Parathyroid adenoma (tissue), 2 donors: Measurements from ENCODE around the gene NEK1.

Experiments
- H2AFZ ChIP-seq: fragments of 300-600 bp; sonication (generic); one replicate; pipeline ENCODE4 v1.7.0; 2017; ENCODE audit warnings: antibody characterized with exemption, mild to moderate bottlenecking
- H3K27ac ChIP-seq: fragments of 300-600 bp; sonication (generic); one replicate; pipeline ENCODE4 v1.7.0; 2017
- H3K27me3 ChIP-seq: fragments of 300-600 bp; sonication (generic); one replicate; pipeline ENCODE4 v1.7.0; 2017; ENCODE audit warnings: low read length; ENCODE audit not compliant: control insufficient read depth, insufficient read depth
- H3K36me3 ChIP-seq: fragments of 300-600 bp; sonication (generic); one replicate; pipeline ENCODE4 v1.7.0; 2017; ENCODE audit warnings: low read length; ENCODE audit not compliant: control insufficient read depth, insufficient read depth
- H3K4me1 ChIP-seq: fragments of 300-600 bp; sonication (generic); one replicate; pipeline ENCODE4 v1.7.0; 2017; ENCODE audit warnings: control low read depth
- H3K4me2 ChIP-seq: fragments of 300-600 bp; sonication (generic); one replicate; pipeline ENCODE4 v1.7.0; 2017; ENCODE audit warnings: low read length
- H3K4me3 ChIP-seq: fragments of 300-600 bp; sonication (generic); one replicate; pipeline ENCODE4 v1.7.0; 2017; ENCODE audit warnings: low read depth, low read length
- H3K79me2 ChIP-seq: fragments of 300-600 bp; sonication (generic); one replicate; pipeline ENCODE4 v1.7.0; 2017; ENCODE audit warnings: control low read depth
- H3K9ac ChIP-seq: fragments of 300-600 bp; sonication (generic); one replicate; pipeline ENCODE4 v1.7.0; 2017; ENCODE audit warnings: mild to moderate bottlenecking
- H3K9me3 ChIP-seq: fragments of 300-600 bp; sonication (generic); one replicate; pipeline ENCODE4 v1.7.0; 2017; ENCODE audit warnings: low read length; ENCODE audit not compliant: control insufficient read depth
- CTCF ChIP-seq: fragments of 300-600 bp; sonication (generic); IDR thresholded peaks from one replicate; pipeline ENCODE4 v1.7.0; 2017; ENCODE audit warnings: antibody characterized with exemption, mild to moderate bottlenecking
- donor health status: primary hyperparathyroidism.

Gene NEK1

GRCh38 chr4:169619958-169620879 is 7.8 kb upstream of the NEK1 start, which contains the start of gene CLCN3:
CLCN3 (plus strand) TSS chr4:169620578; CDS start chr4:169635929, 15,351 bp downstream.
- peak within 1 kb of the TSS; percentile 99 for H3K4me3 ChIP-seq
- H3K9me3 ChIP-seq = no peaks in the 10 kb centered on the region
- TF ChIP-seq CTCF = no peak
- peaks cover 5% of the 10 kb centered on the region for H3K79me2 ChIP-seq
- no peaks in the 10 kb centered on the region for H3K4me1 ChIP-seq
- peak within 1 kb of the TSS; percentile 92 for H2AFZ ChIP-seq
- peak within 1 kb of the TSS; percentile 97 for H3K27ac ChIP-seq
- H3K9ac ChIP-seq = peak within 1 kb of the TSS; percentile 84
- H3K27me3 ChIP-seq = no peaks in the 10 kb centered on the region
- no peaks in the 10 kb centered on the region for H3K36me3 ChIP-seq
- H3K4me2 ChIP-seq = peak within 1 kb of the TSS; percentile 98

DNA sequence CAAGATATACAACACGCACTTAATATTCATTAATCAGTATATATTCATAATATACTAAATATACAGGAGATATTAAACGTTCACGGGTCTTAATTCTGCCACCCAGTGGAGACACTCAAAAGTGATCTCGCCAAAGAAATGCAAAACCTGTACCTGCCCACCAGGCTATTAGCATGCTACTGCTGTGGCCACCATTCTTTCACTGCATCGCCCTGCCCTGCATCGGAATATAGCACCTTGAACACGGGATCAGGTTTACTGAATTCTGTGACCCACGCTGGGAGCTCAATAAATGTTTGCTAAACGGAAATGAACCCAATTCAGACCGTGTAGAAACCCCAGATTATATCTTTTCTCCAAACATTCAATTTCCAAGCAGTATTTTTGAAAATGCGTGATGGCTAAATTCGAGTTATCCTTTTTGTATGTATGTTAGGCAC is 7.2 kb upstream of the NEK1 start:
- Histone ChIP-seq H3K9ac (peak overlapping the region; percentile 84), H3K27me3 (no peaks in the 10 kb centered on the region), H3K79me2 (peaks cover 5% of the 10 kb centered on the region), H3K36me3 (no peaks in the 10 kb centered on the region), H3K4me2 (peak overlapping the region; percentile 98), H3K9me3 (no peaks in the 10 kb centered on the region), H3K4me3 (peak overlapping the region; percentile 99), H3K4me1 (no peaks in the 10 kb centered on the region), H3K27ac (peak overlapping the region; percentile 97), H2AFZ (peak overlapping the region; percentile 92)
- peak; percentile 40 for TF ChIP-seq CTCF

DNA sequence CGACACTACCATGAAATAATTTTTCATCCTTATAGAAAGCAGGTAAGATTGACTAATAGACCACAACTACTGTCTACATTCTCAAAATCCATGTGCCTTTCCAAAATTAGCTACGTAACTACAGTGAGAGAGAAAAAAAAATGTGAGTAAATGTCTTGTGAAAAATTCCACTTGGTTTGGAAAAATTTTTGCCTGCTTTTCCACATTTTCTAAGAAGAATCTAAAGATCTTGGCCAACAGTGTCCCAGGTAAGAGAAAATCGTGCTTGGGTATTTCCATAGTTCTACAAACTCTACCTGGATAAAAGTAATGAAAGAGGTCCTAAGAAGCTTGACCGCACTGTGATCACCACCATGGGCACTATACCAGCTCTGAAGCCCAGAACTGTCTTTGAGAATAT is 6.6 kb upstream of the NEK1 start:
- Histone ChIP-seq H3K9me3 (no peaks in the 10 kb centered on the region), H2AFZ (peak overlapping the region; percentile 92), H3K27ac (no peak overlapping the region), H3K36me3 (no peaks in the 10 kb centered on the region), H3K4me1 (no peaks in the 10 kb centered on the region), H3K4me3 (no peak overlapping the region), H3K9ac (no peak overlapping the region), H3K79me2 (peaks cover 5% of the 10 kb centered on the region), H3K27me3 (no peaks in the 10 kb centered on the region), H3K4me2 (peak overlapping the region; percentile 98)
- TF ChIP-seq CTCF = no peak

- TF ChIP-seq CTCF = no peak
- Histone ChIP-seq H3K9me3 (no peaks in the 10 kb centered on the region), H2AFZ (no peak overlapping the region), H3K36me3 (no peaks in the 10 kb centered on the region), H3K27ac (no peak overlapping the region), H3K27me3 (no peaks in the 10 kb centered on the region), H3K79me2 (peaks cover 3% of the 10 kb centered on the region), H3K4me1 (no peaks in the 10 kb centered on the region), H3K4me3 (no peak overlapping the region), H3K9ac (no peak overlapping the region), H3K4me2 (no peak overlapping the region)
Observed at GRCh38 chr4:169618286-169618685, 5.9 kb upstream of the NEK1 start.
